ENCODE measurements around the gene SMARCAL1.
A peak's percentile ranks its signal among the peaks of the same experiment; 100 is the strongest.

The SMARCAL1 gene

GRCh38 chr2:216392945-216393840 is 19.1 kb upstream of the SMARCAL1 start:
- DNase-seq (ENCODE audit: low read depth) = no peak

DNA sequence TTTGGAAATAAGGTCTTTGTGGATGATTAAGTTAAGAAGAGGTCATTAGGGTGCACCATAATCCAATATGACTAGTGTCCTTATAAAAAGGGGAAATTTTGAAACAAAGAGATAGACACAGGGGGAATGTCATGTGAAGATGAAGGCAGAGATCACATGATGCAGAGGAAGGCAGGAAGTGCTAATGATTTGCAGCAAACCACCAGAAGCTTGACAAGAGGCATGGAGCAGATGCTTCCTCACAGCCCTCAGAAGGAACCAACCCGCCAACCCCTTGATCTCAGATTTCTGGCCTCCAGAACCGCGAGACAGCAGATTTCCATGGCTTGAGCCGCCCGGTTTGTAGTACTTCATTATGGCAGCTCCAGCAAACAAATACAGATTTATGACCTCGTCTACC is 17.4 kb upstream of the SMARCAL1 start:
- no peak for DNase-seq (ENCODE audit: low read depth)

DNA sequence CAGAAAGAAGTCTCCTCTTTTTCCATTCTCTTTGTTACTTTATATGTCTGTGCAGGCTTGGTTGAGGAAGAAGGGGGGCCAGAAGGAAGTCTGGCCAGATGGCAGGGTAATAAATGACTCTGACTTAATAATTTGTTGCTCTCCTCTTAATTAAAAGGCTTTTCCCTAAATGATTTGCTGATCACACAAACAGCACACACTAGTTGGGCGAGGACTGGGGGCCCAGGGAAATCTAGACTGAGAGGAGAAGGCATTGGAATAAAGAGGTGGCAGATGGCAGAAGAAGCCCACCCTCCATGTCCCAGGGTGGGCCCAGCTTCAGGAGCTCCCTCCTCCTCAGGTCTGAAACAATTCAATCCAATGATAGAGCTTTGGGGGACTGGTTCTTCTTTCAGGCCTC is 12.7 kb upstream of the SMARCAL1 start:
- DNase-seq (ENCODE audit: low read depth) = no peak

DNA sequence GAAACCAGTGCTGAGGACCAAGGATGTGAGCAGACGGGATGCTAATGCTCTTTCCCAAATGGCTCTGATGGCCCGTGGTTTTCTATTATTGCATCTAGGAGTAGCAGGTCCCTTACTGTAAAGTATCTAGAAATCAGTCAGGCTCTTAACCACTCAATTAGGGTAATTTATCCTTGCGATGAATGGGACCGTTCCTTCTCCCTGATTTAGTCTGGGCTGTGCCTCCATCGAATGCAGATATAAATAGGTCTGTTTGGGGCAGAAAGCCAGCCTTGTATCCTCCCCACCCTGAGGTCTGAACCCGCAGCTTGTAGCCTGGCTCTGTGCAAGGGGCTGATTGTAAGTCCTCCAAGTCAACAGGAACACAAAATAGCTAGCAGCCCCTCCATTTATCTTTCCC is 9.5 kb upstream of the SMARCAL1 start:
- no peak for DNase-seq (ENCODE audit: low read depth)

- DNase-seq (ENCODE audit: low read depth) = peak; percentile 17
Measured at GRCh38 chr2:216404010-216404618, 8.2 kb upstream of the SMARCAL1 start.

- no peak for DNase-seq (ENCODE audit: low read depth)
Measured at GRCh38 chr2:216405588-216405987, 6.7 kb upstream of the SMARCAL1 start.

DNA sequence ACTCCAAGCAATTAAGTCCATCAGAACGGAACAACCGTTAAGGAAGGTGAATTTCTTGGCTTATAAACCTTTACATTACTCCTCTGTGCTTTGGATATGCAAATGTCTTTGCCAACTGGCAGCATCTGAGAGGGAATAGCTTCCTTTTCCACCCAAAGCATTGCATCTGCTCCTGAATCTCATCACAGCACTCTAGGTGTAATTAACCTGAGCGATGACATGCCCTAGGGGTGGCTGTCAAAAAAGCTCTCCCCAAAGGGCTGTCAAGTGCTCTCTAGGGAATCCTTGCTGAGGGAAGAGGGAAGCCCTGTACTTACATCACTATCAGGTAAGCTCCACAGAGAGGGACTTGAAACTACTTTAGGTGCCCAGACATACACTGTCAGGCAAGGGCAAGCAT is 5.5 kb upstream of the SMARCAL1 start:
- DNase-seq (ENCODE audit: low read depth) = no peak

DNA sequence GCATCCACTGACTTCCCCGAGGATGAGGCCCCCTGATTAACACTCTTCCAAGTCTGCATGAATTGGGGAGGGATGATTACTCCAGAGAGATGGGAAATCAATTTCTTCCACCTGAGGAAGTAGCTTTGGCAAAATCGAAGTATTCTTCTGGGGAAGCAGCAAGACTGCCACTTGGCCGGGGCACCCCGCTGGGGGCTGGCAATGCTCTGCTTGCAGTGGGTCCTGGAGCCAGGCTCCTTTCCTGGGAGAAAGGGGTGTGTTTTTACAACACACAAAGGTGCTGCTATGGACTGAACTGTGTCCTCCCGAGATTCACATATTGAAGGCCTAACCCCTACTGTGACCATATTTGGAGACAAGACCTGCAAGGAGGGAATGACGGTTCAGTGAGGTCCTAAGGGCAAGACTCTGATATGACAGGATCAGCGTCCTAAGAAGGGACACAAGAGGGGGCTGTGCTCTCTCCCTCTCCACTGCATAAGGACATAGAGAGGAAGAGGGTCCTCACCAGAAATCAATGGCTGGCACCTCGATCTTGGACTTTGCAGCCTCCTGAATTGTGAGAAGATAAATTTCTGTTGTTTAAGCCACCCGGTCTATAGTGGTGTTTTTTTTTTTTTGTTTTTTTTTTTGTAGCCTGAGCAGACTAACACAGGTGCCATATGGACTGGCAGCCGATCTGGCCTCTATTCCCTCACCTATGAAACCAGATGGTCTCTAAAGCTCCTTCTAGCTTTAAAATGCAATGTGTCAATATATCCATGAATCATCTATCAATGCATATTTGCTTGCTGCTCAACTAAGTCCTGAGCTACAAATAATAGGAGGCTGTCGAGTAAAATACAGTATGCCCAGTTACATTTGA is 3.6 kb upstream of the SMARCAL1 start:
- no peak for DNase-seq (ENCODE audit: low read depth)

DNA sequence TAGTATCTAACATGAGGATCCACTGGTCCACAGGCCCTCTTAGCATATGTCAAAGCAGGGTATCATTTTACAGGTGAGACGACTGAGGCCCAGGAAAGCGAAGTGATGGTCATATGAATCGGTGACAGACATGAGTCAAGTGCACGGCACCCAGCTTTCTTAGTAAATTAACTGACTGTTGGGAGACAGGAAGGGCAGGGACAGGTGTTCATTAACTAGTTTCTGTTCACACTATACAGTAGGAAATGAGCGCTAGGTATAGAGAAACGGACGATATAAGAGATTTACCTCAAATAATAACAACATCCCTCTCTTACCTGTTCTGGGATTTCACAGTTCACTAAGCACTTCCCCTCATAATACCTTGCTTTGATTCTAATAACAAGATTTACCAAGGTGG is 1.7 kb upstream of the SMARCAL1 start:
- no peak for DNase-seq (ENCODE audit: low read depth)

DNA sequence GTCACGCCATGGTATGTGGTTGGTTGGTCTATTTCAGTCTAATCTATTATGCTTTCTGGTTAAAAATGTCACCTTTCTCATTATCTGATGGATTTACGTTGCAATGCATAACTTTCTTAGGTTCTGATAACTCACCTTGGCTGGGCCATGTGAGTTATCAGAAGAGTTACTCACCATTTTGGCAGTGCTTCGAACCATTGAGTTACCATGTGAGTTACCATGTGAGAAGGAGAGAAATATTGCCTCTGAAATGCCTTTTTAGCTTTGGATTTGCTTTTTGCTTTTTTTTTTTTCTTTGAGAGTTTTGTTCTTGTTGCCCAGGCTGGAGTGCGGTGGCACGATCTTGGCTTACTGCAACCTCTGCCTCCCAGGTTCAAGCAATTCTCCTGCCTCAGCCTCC is 1.6 kb downstream of the SMARCAL1 start:
- DNase-seq (ENCODE audit: low read depth) = no peak

DNA sequence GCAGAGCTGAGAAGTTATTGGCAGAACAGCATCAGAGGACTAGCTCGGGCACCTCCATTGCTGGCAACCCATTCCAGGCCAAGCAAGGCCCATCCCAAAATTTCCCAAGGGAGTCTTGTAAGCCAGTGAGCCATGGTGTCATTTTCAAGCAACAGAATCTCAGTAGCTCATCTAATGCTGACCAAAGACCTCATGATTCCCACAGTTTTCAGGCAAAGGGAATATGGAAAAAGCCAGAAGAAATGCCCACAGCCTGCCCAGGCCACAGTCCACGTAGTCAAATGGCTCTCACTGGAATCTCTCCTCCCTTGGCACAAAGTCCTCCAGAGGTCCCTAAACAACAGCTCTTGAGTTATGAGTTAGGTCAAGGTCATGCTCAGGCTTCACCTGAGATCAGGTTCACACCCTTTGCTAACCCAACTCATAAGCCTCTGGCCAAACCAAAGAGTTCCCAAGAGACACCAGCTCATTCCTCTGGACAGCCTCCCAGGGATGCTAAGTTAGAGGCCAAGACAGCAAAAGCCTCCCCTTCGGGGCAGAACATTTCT is 2.6 kb downstream of the SMARCAL1 start:
- no peak for DNase-seq (ENCODE audit: low read depth)

GRCh38 chr2:216415541-216415940 is 3.3 kb downstream of the SMARCAL1 start:
- DNase-seq (ENCODE audit: low read depth) = no peak

DNA sequence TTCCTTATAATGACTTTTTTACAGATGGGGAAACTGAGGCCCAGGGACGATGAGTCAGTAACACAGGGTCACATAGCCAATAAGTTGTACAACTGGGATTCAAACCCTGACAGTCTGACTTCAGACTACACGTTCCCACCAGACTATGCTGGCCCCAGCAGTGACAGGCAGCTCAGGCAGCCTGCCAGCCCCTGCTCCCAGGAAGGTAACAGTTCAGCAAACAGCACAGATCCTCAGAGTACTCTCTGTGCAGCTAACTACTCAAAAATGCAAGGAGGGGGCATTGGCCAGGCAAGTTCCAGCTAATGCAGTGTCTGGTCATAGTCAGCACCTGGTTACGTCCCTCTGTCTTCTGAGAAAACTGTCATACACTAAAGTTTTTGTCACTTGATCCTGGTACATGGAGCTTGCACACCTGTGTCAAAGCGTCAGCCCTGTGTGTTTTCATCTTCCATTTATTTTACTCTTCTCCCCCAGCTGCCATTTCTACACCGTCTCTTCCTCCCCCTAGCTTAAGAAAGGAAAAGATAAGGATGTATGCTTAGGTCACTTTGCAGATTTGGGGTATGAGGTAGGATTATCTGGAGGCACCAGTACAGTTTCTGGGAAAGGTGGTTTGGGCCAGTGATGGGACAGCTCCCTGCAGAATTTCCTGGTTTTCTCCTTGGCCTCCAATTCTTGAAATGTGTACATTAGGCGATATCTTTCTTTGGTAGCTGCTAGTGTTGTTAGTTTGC is 4.5 kb downstream of the SMARCAL1 start:
- no peak for DNase-seq (ENCODE audit: low read depth)

- no peak for DNase-seq (ENCODE audit: low read depth)
Measured at GRCh38 chr2:216418981-216419380, 6.7 kb downstream of the SMARCAL1 start.

- no peak for DNase-seq (ENCODE audit: low read depth)
Measured at GRCh38 chr2:216420367-216421101, 8.2 kb downstream of the SMARCAL1 start.

DNA sequence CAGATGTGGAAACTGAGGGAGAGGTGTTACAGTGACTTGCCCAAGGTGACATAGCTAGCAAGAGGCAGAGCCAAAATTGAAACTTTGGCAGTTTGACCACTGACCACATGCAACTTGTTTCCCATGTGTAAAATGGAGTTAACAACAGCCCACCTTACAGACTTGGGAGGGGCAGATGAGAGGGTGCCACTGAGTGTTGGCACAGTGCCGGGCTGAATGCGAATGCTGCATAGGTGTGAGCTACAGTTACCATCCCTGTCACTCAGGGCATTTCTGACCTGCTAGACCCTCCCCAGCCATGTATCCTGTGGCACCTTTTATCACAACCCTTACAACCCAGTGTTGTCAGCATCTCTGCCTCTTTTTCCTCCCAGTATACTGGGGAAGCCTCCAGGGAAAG is 10.8 kb downstream of the SMARCAL1 start:
- no peak for DNase-seq (ENCODE audit: low read depth)

- no peak for DNase-seq (ENCODE audit: low read depth)
Measured at GRCh38 chr2:216424274-216424673, 12.0 kb downstream of the SMARCAL1 start.

DNA sequence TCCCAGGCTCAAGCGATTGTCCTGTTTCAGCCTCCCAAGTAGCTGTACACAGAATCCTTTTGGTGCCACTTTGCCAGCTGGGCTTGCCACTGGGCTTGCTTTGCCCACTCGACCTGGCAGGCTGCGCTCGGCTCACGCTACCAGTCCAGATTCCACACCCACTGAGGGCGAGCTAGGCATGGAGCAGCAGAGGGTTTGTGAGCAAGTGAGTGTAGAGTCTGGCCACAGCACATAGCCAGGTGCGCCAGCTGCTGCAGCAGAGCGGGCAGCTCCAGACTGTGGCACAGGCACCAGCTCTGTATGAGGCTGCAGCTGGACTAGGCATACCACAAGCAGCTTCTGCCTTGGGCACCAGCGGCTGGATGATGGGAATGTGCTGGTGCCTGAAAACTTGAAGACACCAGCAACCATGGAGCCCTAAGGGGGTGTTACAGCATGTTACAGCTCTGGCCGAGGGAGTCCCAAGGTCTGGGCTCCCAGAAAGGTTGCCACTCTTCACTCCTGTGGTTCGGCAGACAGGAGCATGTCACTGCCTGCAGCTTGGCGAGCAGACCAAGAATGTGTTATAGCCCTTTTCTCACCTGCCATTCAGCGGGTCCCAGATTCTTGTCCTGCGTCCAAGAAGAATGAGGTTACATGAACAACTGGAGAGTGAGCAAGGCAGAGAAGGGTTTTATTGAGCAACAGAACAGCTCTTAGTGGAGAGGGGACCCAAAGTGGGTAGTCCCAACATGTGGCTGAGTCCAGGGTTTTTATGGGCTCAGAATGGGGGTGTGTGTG is 12.9 kb downstream of the SMARCAL1 start:
- DNase-seq (ENCODE audit: low read depth) = no peak

DNA sequence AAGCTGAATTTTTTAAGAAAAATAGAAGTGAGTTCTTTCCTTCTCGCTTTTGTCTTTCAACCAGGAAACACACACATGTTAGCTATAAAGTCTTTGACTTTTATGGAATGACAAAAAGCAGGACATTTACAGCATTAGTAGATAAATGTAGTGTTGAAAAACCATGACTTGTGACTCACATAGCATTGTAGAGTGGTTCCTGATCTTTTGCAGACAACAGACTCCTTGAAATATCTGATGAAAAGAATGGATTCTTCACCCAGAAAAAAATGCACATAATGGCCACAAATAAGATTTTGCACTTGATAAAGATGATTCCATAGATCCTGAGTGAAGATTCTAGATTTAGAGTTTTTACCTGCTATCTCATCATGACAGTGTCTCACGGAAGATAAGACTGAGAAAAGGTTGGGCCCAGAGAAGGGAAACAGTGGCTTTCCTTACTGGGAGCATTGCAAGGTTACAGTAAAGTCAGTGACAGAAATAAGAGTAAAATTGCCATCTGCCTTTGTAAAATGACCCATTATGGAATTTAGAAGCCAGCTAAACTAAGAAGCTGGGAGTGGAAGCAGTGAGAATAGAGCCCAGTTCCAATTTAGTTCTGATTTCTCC is 14.0 kb downstream of the SMARCAL1 start:
- DNase-seq (ENCODE audit: low read depth) = no peak

GRCh38 chr2:216426938-216427337 is 14.7 kb downstream of the SMARCAL1 start:
- no peak for DNase-seq (ENCODE audit: low read depth)
